22Rv1 (cell line): ENCODE measurements around the gene NEURL1B.

Experiments used
- CTCF ChIP-seq: fragments of 450-650 bp; IDR thresholded peaks from 2 replicates; pipeline ENCODE4 v1.5.1; 2017; ENCODE audit warnings: mild to moderate bottlenecking
- ZFX ChIP-seq: fragments of 450-650 bp; IDR thresholded peaks from 2 replicates; pipeline ENCODE4 v1.6.1; 2017; ENCODE audit warnings: antibody characterized with exemption, borderline replicate concordance

GRCh38 chr5:172718527-172719114 lies 77.6 kb downstream of the NEURL1B start:
- no peak for TF ChIP-seq CTCF
- TF ChIP-seq ZFX: no peak
